HepG2 (cell line): ENCODE results near the gene TSSK2. TPM values are rescaled to one million over a fixed set of nuclear protein-coding genes. Genes with fewer than 3 reads are reported as not detected.

Experiments
- ATAC-seq: fragments of 200-7000 bp; cut with Tn5 transposase; 3 replicates; pipeline ENCODE4 v1.9.1; 2020; ENCODE audit warnings: mild to moderate bottlenecking, moderate library complexity
- BruUV-seq: library from RNA; stranded (reverse); fragments of 400-500 nt; replicated peaks from 2 replicates; lab custom pipeline; 2021; lab: Mats Ljungman, UMichigan
- CTCF ChIA-PET: fragments of 300-600 bp; formaldehyde crosslinking; extraction: SDS; loops from one replicate; lab custom pipeline; 2021; ENCODE audit warnings: low total read pairs, inconsistent platforms, low intra/inter-chr PET ratio; lab: Yijun Ruan, JAX
- POLR2A ChIA-PET: fragments of 350-600 bp; sonication (Branson Sonifier 250); formaldehyde crosslinking; loops from one replicate; lab custom pipeline; 2020; ENCODE audit warnings: antibody characterized with exemption, inconsistent platforms; lab: Yijun Ruan, JAX
- DNase-seq: peaks from one replicate; pipeline ENCODE4 v3.0.0-alpha.2; 2015; ENCODE audit warnings: low spot score
- FAIRE-seq: peaks from 3 replicates; lab custom pipeline; 2011; peaks lifted over from hg19 to GRCh38; lab: Jason Lieb, UNC
- H2AFZ ChIP-seq: one replicate; pipeline ENCODE4 v1.6.1; 2011; ENCODE audit warnings: low read length, inconsistent platforms
- H3K27ac ChIP-seq: fragments of 300-600 bp; 3 replicates; pipeline ENCODE4 v1.8.0; 2011; ENCODE audit warnings: mixed run types, mild to moderate bottlenecking, mixed read lengths, low read length, inconsistent platforms; ENCODE audit not compliant: insufficient read depth; ENCODE audit errors: extremely low read length
- H3K27me3 ChIP-seq, 2 experiments: fragments of 200-600 bp in 1 of 2; 2 replicates in 1 of 2; 3 replicates in 1 of 2; pipeline versions ENCODE4 v1.6.0 to v1.8.0; 2011; ENCODE audit warnings: low read length in 2 of 2, mild to moderate bottlenecking in 2 of 2, moderate library complexity in 2 of 2, inconsistent platforms in 1 of 2; ENCODE audit not compliant: insufficient read depth in 2 of 2, control insufficient read depth in 1 of 2
- H3K36me3 ChIP-seq, 2 experiments: fragments of 200-600 bp in 1 of 2; replicated peaks in 1 of 2; 2 replicates in 1 of 2; 3 replicates in 1 of 2; pipeline versions ENCODE4 v1.5.1 to v1.8.0; 2011; ENCODE audit warnings: low read length in 2 of 2, inconsistent platforms in 1 of 2; ENCODE audit not compliant: insufficient read depth in 2 of 2, control insufficient read depth in 1 of 2
- H3K4me1 ChIP-seq: 2 replicates; pipeline ENCODE4 v1.5.1; 2012; ENCODE audit warnings: low read length, inconsistent platforms; ENCODE audit not compliant: insufficient read depth
- H3K4me2 ChIP-seq: 2 replicates; pipeline ENCODE4 v1.6.0; 2011; ENCODE audit warnings: low read depth, low read length, inconsistent platforms
- H3K4me3 ChIP-seq, 3 experiments: fragments of 200-600 bp in 1 of 3; sonication (generic), shearing (Covaris generic) in 1 of 3; replicated peaks in 1 of 3; 2 replicates each; pipeline ENCODE4 v1.5.1; 2011 to 2016; ENCODE audit warnings: low read length in 3 of 3, inconsistent platforms in 2 of 3, low read depth in 2 of 3, mild to moderate bottlenecking in 2 of 3, control low read depth in 1 of 3, mixed read lengths in 1 of 3; ENCODE audit not compliant: insufficient read depth in 1 of 3
- H3K79me2 ChIP-seq: one replicate; pipeline ENCODE4 v1.6.1; 2011; ENCODE audit warnings: low read length, inconsistent platforms; ENCODE audit not compliant: insufficient read depth
- H3K9ac ChIP-seq: 2 replicates; pipeline ENCODE4 v1.6.0; 2011; ENCODE audit warnings: mild to moderate bottlenecking, low read depth, low read length, inconsistent platforms; ENCODE audit not compliant: insufficient read depth
- H3K9me3 ChIP-seq: 2 replicates; pipeline ENCODE4 v1.5.1; 2012; ENCODE audit warnings: mild to moderate bottlenecking, low read length
- H4K20me1 ChIP-seq: 2 replicates; pipeline ENCODE4 v1.6.0; 2011; ENCODE audit warnings: inconsistent platforms, mild to moderate bottlenecking, low read length, moderate library complexity; ENCODE audit not compliant: insufficient read depth
- AGO2 ChIP-seq: fragments of 200-400 bp; formaldehyde crosslinking; optimal IDR thresholded peaks from 2 replicates; pipeline ENCODE3; 2017; ENCODE audit warnings: mild to moderate bottlenecking, low read depth, low read length, moderate library complexity
- AKNA ChIP-seq: sonication (generic); formaldehyde crosslinking; IDR thresholded peaks from 2 replicates; pipeline ENCODE4 v1.4.0; 2020; ENCODE audit warnings: missing genetic modification reagents, borderline replicate concordance
- ARNTL ChIP-seq: sonication (generic); formaldehyde crosslinking; IDR thresholded peaks from 2 replicates; pipeline ENCODE4 v1.4.0; 2020; ENCODE audit warnings: mild to moderate bottlenecking, missing genetic modification reagents
- CEBPB ChIP-seq: IDR thresholded peaks from 2 replicates; pipeline ENCODE4 v1.6.1; 2011; ENCODE audit warnings: low read depth, low read length, improper control_type of control experiment, borderline replicate concordance
- CREM ChIP-seq, 2 experiments: sonication (generic) in 1 of 2; formaldehyde crosslinking in 1 of 2; IDR thresholded peaks; 2 replicates each; pipeline versions ENCODE4 v1.4.0 to v1.6.1; 2016 to 2020; ENCODE audit warnings: antibody characterized with exemption in 1 of 2, mild to moderate bottlenecking in 1 of 2, missing genetic modification reagents in 1 of 2
- DRAP1 ChIP-seq: IDR thresholded peaks from 2 replicates; pipeline ENCODE4 v1.6.1; 2016; ENCODE audit warnings: missing genetic modification reagents, missing compliant biosample characterization
- HDAC2 ChIP-seq: sonication (generic); formaldehyde crosslinking; IDR thresholded peaks from 2 replicates; pipeline ENCODE4 v1.4.0; 2020; ENCODE audit warnings: missing genetic modification reagents
- HNF4A ChIP-seq: sonication (generic); formaldehyde crosslinking; IDR thresholded peaks from 2 replicates; pipeline ENCODE4 v1.4.0; 2020; ENCODE audit warnings: missing genetic modification reagents
- MIXL1 ChIP-seq: IDR thresholded peaks from 2 replicates; pipeline ENCODE4 v1.6.1; 2016
- MTERF4 ChIP-seq: sonication (generic); formaldehyde crosslinking; IDR thresholded peaks from 2 replicates; pipeline ENCODE4 v1.8.0; 2023; ENCODE audit warnings: mild to moderate bottlenecking, missing genetic modification reagents
- PAX8 ChIP-seq: sonication (generic); formaldehyde crosslinking; IDR thresholded peaks from 2 replicates; pipeline ENCODE4 v1.8.0; 2022; ENCODE audit warnings: mild to moderate bottlenecking, missing genetic modification reagents, borderline replicate concordance
- ZNF484 ChIP-seq: sonication (generic); formaldehyde crosslinking; IDR thresholded peaks from 2 replicates; pipeline ENCODE4 v1.5.1; 2020; ENCODE audit warnings: mild to moderate bottlenecking, low read depth, missing genetic modification reagents, borderline replicate concordance
- ZNF546 ChIP-seq: sonication (generic); formaldehyde crosslinking; conservative IDR thresholded peaks from 2 replicates; pipeline ENCODE4 v1.8.1; 2023; ENCODE audit warnings: mild to moderate bottlenecking, missing genetic modification reagents
- WGBS: methylation state at CpG from one replicate; pipeline ENCODE4 v1.1.6; 2017; ENCODE audit warnings: low lambda C conversion rate; 5-methylcytosine and 5-hydroxymethylcytosine counted together
- in situ Hi-C: cut with HindIII; loops from 2 replicates; pipeline ENCODE4 v1.10.0; 2017; ENCODE audit warnings: low pct_unique_long_range_greater_than_20kb; ENCODE audit not compliant: extremely low pct_ligation_motif_present
- intact Hi-C: fragments of 100-400 bp; cut with micrococcal nuclease; formaldehyde crosslinking; loops from one replicate; pipeline ENCODE4 v1.10.0; 2022; ENCODE audit not compliant: unreplicated experiment
- polyA plus RNA-seq, 8 experiments: library from polyadenylated mRNA; depleted of rRNA in 3 of 8; stranded (reverse) in 7 of 8; unstranded in 1 of 8; fragments of >200 nt; fragmentation: Illumina TruSeq in 4 of 8; extraction: Trizol in 4 of 8; gene quantifications; 2 replicates each; pipeline versions ENCODE4 v1.2.1 to v1.2.3, GENCODE V29; 2011 to 2016; ENCODE audit warnings: low read depth in 4 of 8, missing spikeins in 1 of 8, mixed read lengths in 1 of 8; ENCODE audit not compliant: insufficient read depth in 1 of 8
- total RNA-seq, 5 experiments: library from RNA; depleted of rRNA; stranded (reverse); fragments of >200 nt; fragmentation: Illumina TruSeq; extraction: Trizol; gene quantifications; 2 replicates each; pipeline ENCODE4 v1.2.3, GENCODE V29; 2016; ENCODE audit warnings: low read depth in 1 of 5

The TSSK2 gene
- total and polyA plus RNA-seq, 2 of the 13 experiments (the other 11 are each of a cell fraction or from before 2014, with no cell fraction given) = not detected

GRCh38 chr22:19125011-19125410 is 6.1 kb upstream of the TSSK2 start (continued):
- TF ChIP-seq MTERF4 = no peak
- no peak for TF ChIP-seq PAX8
- no peak for TF ChIP-seq AGO2

- no peak overlapping the region for H3K9ac ChIP-seq
- BruUV-seq = no TSS peak
- no peak for ATAC-seq
- ChIA-PET CTCF (no interaction called here), POLR2A (interaction anchor here (0.6 kb wide), 1 partner anchor 32 kb away, joined by 3 read pairs; no protein-coding TSS in a partner anchor)
- DNase-seq = no peak
- H3K79me2 ChIP-seq = peaks cover 11% of the 10 kb centered on the region
- WGBS = 50% methylated on average over 17 of the region's 21 CpGs
- no peak for FAIRE-seq
- peaks cover 42% of the 10 kb centered on the region for H3K4me1 ChIP-seq
- in situ Hi-C loops (no loop called here), intact Hi-C loops (no loop called here)
- H3K4me2 ChIP-seq = peak overlapping the region; percentile 62
- no peaks in the 10 kb centered on the region for H3K9me3 ChIP-seq
- no peak overlapping the region for H2AFZ ChIP-seq
- H4K20me1 ChIP-seq = peaks cover 10% of the 10 kb centered on the region; the same call in 1 of the 2 replicates
- peaks cover 3 to 46% of the 10 kb centered on the region in 2 experiments; a peak in 4 of 5 replicates for H3K27me3 ChIP-seq
- no peak overlapping the region for H3K27ac ChIP-seq
- no peaks in the 10 kb centered on the region for H3K36me3 ChIP-seq
- peak overlapping the region in 1 of 3 experiments; percentile 44; a peak in 1 of 6 replicates for H3K4me3 ChIP-seq
- TF ChIP-seq DRAP1 (CRISPR knock-in tag) (no peak), CREM (IDR thresholded peaks at IDR 0.05) (no peak), CREM (CRISPR knock-in tag; IDR thresholded peaks at IDR 0.05) (no peak), ZNF546 (no peak), HNF4A (CRISPR knock-in tag) (no peak), MIXL1 (CRISPR knock-in tag) (no peak), ZNF484 (no peak), AKNA (CRISPR knock-in tag) (no peak), HDAC2 (CRISPR knock-in tag) (no peak), CEBPB (peak; percentile 82), ARNTL (CRISPR knock-in tag) (no peak)
Observed at GRCh38 chr22:19125474-19126308, 5.4 kb upstream of the TSSK2 start.
